Measurements from ENCODE around the gene OR1S2. TPM values are rescaled to one million over a fixed set of nuclear protein-coding genes. Genes with fewer than 3 reads are reported as not detected.

Gene OR1S2
- total and polyA plus RNA-seq, 2 donors (not counting 1 experiment from before 2014, with no cell fraction given): not detected

DNA sequence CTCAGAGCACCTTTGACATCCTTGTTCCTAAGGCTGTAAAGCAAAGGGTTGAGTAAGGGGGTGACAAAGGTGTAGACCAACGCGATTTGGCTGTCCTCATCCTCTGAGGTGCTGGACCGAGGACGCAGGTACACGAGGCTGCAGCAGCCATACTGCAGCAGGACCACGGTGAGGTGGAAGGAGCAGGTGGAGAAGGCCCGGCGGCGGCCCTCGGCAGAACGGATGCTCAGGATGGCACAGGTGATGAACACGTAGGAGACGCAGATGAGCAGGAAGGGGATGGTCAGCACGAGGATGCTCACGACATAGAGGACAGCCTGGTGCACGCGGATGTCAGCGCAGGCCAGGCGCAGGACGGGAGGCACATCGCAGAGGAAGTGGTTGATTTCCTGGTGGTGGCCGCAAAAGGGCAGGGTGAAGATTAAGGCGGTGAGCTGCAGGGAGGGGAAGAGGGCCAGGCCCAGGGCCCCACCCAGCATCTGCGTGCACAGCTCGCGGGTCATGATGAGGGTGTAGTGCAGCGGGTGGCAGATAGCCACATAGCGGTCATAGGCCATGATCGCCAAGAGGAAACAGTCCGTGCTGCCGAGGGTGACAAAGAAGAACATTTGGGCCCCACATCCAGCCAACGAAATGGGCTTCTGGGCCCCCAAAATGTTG lies 24.1 kb upstream of the OR1S2 start:
- no peaks in the 10 kb centered on the region for H4K20me1 ChIP-seq (ENCODE audit: control insufficient read depth, insufficient read depth, low read length, poor library complexity, severe bottlenecking)
- H3K27me3 ChIP-seq (replicated peaks in 1 of 4; ENCODE audit: control extremely low read depth in 1 of 4, control insufficient read depth in 3 of 4, insufficient read depth in 4 of 4, low read length in 3 of 4): no peaks in the 10 kb centered on the region
- no peak for ATAC-seq (ENCODE audit: low read depth)
- Mint-ChIP-seq H3K27ac (no peak overlapping the region), H3K27me3 (peaks cover 16% of the 10 kb centered on the region), H3K4me3 (no peak overlapping the region), H3K4me1 (no peaks in the 10 kb centered on the region), H3K9me3 (ENCODE audit: insufficient read depth) (peaks cover 2% of the 10 kb centered on the region)
- no peak overlapping the region for H3K27ac ChIP-seq (ENCODE audit: low read length in 2 of 2)
- peaks cover 0 to 6% (median 0%) of the 10 kb centered on the region in 3 donors for H3K9me3 ChIP-seq (ENCODE audit: control extremely low read depth in 1 of 3, control insufficient read depth in 2 of 3, insufficient read depth in 1 of 3, low read length in 2 of 3)
- no peak overlapping the region for H3K9ac ChIP-seq (ENCODE audit: low read length)
- H3K4me1 ChIP-seq (ENCODE audit: control insufficient read depth in 2 of 2, insufficient read depth in 2 of 2, low read length in 2 of 2): no peaks in the 10 kb centered on the region
- TF ChIP-seq, protein P1, sequence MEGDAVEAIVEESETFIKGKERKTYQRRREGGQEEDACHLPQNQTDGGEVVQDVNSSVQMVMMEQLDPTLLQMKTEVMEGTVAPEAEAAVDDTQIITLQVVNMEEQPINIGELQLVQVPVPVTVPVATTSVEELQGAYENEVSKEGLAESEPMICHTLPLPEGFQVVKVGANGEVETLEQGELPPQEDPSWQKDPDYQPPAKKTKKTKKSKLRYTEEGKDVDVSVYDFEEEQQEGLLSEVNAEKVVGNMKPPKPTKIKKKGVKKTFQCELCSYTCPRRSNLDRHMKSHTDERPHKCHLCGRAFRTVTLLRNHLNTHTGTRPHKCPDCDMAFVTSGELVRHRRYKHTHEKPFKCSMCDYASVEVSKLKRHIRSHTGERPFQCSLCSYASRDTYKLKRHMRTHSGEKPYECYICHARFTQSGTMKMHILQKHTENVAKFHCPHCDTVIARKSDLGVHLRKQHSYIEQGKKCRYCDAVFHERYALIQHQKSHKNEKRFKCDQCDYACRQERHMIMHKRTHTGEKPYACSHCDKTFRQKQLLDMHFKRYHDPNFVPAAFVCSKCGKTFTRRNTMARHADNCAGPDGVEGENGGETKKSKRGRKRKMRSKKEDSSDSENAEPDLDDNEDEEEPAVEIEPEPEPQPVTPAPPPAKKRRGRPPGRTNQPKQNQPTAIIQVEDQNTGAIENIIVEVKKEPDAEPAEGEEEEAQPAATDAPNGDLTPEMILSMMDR (IDR thresholded peaks at IDR 0.05): no peak
- no peak for TF ChIP-seq EZH2 (IDR thresholded peaks at IDR 0.05; ENCODE audit: borderline replicate concordance, insufficient read depth, low read depth, low read length, poor library complexity, severe bottlenecking)
- CTCF ChIA-PET: no interaction called here
- H3K4me2 ChIP-seq (replicated peaks; ENCODE audit: low read depth, low read length, poor library complexity, severe bottlenecking): no peak overlapping the region
- no peaks in the 10 kb centered on the region for H3K79me2 ChIP-seq (ENCODE audit: control insufficient read depth, insufficient read depth, low read length)
- H3K4me3 ChIP-seq (ENCODE audit: control extremely low read depth in 1 of 5, extremely low read depth in 1 of 5, insufficient read depth in 1 of 5, low read depth in 2 of 5, low read length in 4 of 5): no peak overlapping the region
- WGBS (ENCODE audit: insufficient coverage): 93% methylated on average over 32 of the region's 32 CpGs
- no peaks in the 10 kb centered on the region for H3K36me3 ChIP-seq (replicated peaks in 1 of 2; ENCODE audit: control extremely low read depth in 1 of 2, control insufficient read depth in 1 of 2, extremely low read depth in 1 of 2, insufficient read depth in 2 of 2, low read length in 1 of 2)
- POLR2A ChIA-PET: no interaction called here
- H2AFZ ChIP-seq (ENCODE audit: insufficient read depth, low read depth, low read length, poor library complexity, severe bottlenecking): no peak overlapping the region
- intact Hi-C loops (cut with micrococcal nuclease): no loop called here
- no peak for DNase-seq

DNA sequence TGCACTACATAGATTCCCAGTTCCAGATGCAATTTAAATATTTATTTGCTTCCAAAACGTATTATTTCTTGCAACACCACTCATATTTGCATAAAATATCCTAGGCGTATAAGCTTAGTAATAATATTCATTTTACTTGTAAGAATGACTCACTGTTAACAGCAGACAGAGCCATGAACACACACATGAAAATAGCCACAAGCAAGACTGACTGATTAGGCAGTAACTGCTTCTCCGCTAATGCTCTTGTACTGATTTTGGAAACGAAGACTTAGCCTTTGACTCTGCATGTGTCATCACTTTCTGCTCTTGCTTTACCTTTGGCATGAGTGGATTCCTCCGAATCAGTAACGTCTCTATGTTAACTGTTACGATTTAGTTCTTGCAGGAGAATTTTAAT lies 18.8 kb upstream of the OR1S2 start:
- Mint-ChIP-seq H3K27me3 (peaks cover 11% of the 10 kb centered on the region), H3K4me1 (no peaks in the 10 kb centered on the region), H3K9me3 (ENCODE audit: insufficient read depth) (no peaks in the 10 kb centered on the region), H3K4me3 (no peak overlapping the region), H3K27ac (no peak overlapping the region)
- Histone ChIP-seq H3K36me3 (replicated peaks in 1 of 2; ENCODE audit: control extremely low read depth in 1 of 2, control insufficient read depth in 1 of 2, extremely low read depth in 1 of 2, insufficient read depth in 2 of 2, low read length in 1 of 2) (no peaks in the 10 kb centered on the region), H3K4me1 (ENCODE audit: control insufficient read depth in 2 of 2, insufficient read depth in 2 of 2, low read length in 2 of 2) (no peaks in the 10 kb centered on the region), H3K4me2 (replicated peaks; ENCODE audit: low read depth, low read length, poor library complexity, severe bottlenecking) (no peak overlapping the region), H3K4me3 (ENCODE audit: control extremely low read depth in 1 of 5, extremely low read depth in 1 of 5, insufficient read depth in 1 of 5, low read depth in 2 of 5, low read length in 4 of 5) (no peak overlapping the region), H2AFZ (ENCODE audit: insufficient read depth, low read depth, low read length, poor library complexity, severe bottlenecking) (no peak overlapping the region), H3K9me3 (ENCODE audit: control extremely low read depth in 1 of 3, control insufficient read depth in 2 of 3, insufficient read depth in 1 of 3, low read length in 2 of 3) (no peaks in the 10 kb centered on the region), H3K27me3 (replicated peaks in 1 of 4; ENCODE audit: control extremely low read depth in 1 of 4, control insufficient read depth in 3 of 4, insufficient read depth in 4 of 4, low read length in 3 of 4) (no peaks in the 10 kb centered on the region), H4K20me1 (ENCODE audit: control insufficient read depth, insufficient read depth, low read length, poor library complexity, severe bottlenecking) (no peaks in the 10 kb centered on the region), H3K79me2 (ENCODE audit: control insufficient read depth, insufficient read depth, low read length) (no peaks in the 10 kb centered on the region), H3K9ac (ENCODE audit: low read length) (no peak overlapping the region), H3K27ac (ENCODE audit: low read length in 2 of 2) (no peak overlapping the region)
- ChIA-PET CTCF (no interaction called here), POLR2A (no interaction called here)
- ATAC-seq (ENCODE audit: low read depth) (no peak), DNase-seq (no peak)
- intact Hi-C loops (cut with micrococcal nuclease): no loop called here
- no peak for TF ChIP-seq EZH2 (IDR thresholded peaks at IDR 0.05; ENCODE audit: borderline replicate concordance, insufficient read depth, low read depth, low read length, poor library complexity, severe bottlenecking)
- TF ChIP-seq, protein P1 (IDR thresholded peaks at IDR 0.05): no peak
- WGBS (ENCODE audit: insufficient coverage): 88% methylated on average over 2 of the region's 7 CpGs

Measured in B cell (primary cell).